ENCODE data around the gene ZFPM1.

DNA sequence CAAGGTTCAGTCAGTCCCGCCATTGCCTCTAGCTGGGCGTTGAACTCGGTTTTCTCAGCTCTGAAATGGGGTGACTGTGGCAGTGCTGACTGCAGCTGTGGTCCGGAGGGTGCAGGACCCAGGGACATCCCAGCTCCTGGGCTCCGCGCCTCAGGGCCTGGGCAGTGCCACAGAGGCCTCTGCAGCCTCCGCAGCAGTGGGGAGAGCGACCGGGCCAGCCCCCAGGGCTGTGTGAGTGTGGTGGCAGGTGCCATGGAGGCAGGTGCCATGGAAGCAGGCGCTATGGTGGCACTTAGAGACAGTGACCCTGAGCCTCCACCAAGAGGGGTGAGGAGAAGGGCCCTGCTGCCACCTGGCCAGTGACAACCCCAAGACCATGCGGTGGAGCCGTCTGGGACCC lies 39.4 kb upstream of the ZFPM1 start:
- TF ChIP-seq, protein P1, sequence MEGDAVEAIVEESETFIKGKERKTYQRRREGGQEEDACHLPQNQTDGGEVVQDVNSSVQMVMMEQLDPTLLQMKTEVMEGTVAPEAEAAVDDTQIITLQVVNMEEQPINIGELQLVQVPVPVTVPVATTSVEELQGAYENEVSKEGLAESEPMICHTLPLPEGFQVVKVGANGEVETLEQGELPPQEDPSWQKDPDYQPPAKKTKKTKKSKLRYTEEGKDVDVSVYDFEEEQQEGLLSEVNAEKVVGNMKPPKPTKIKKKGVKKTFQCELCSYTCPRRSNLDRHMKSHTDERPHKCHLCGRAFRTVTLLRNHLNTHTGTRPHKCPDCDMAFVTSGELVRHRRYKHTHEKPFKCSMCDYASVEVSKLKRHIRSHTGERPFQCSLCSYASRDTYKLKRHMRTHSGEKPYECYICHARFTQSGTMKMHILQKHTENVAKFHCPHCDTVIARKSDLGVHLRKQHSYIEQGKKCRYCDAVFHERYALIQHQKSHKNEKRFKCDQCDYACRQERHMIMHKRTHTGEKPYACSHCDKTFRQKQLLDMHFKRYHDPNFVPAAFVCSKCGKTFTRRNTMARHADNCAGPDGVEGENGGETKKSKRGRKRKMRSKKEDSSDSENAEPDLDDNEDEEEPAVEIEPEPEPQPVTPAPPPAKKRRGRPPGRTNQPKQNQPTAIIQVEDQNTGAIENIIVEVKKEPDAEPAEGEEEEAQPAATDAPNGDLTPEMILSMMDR (IDR thresholded peaks at IDR 0.05 in 4 of 5, conservative IDR thresholded peaks at IDR 0.05 in 1 of 5) = no peak
- TF ChIP-seq POLR2A (IDR thresholded peaks at IDR 0.05) = no peak
